Measurements from ENCODE around the gene RCSD1. TPM values are rescaled to one million over a fixed set of nuclear protein-coding genes. Genes with fewer than 3 reads are reported as not detected.

The RCSD1 gene
- total and polyA plus RNA-seq, 12 donors = 9.0 to 50.2 (median 37.4) TPM

DNA sequence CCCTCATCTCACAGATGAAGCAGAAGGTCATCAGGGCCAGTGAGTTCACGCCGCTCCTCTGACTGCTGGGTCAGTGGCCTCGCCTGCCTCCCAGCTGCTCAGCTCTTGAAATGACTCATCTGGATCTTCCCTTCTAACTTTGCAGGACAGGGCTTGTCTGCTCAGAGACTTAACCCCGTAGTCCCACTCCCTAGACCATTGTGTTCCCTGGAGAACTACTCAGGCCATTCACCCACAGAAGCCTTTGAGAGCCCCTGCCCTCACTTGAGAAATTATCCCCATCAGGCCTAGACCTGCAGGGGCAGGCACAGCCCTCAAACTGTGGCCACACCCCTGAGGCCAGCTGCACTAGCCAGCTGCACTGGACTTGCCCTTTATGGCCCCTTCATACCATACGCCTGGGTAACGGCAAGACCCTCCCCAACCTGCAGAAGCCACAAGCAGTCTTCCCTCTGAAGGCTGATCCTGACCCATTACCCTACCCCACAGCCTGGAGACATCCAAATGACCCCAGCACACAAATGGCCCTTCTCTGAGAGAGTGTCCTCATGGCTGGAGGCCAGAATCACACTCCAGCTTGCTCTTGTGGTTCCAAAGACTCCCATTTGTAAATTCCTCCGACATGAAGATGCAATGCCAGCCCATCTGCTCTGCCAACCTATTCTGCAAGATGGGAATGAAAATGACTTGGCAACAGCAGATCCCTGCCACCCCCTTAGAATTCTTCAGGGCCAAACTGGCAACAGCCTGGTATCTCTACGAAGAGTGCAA, 33.2 kb downstream of the RCSD1 start:
- Histone ChIP-seq H3K9me3 (no peaks in the 10 kb centered on the region), H3K27me3 (no peaks in the 10 kb centered on the region), H3K27ac (peak overlapping the region in 9 of 10 donors; percentile 55 to 87 (median 75)), H3K4me1 (peaks cover 21 to 99% (median 91%) of the 10 kb centered on the region in 9 donors), H3K36me3 (peaks cover 0 to 17% (median 0%) of the 10 kb centered on the region in 9 donors), H3K4me3 (peak overlapping the region in 1 of 10 donors; percentile 3)
- peak; percentile 42 to 57 for DNase-seq
- TF ChIP-seq CTCF (IDR thresholded peaks at IDR 0.05) = peak in 2 of 9 donors; percentile 18 to 26
- ATAC-seq = peak; percentile 51 to 79 (median 68)
- 35 to 42% methylated on average over 7 to 8 of the region's 8 CpGs for WGBS, 2 donors
- intact Hi-C loops (cut with DNase I) = no loop called here

DNA sequence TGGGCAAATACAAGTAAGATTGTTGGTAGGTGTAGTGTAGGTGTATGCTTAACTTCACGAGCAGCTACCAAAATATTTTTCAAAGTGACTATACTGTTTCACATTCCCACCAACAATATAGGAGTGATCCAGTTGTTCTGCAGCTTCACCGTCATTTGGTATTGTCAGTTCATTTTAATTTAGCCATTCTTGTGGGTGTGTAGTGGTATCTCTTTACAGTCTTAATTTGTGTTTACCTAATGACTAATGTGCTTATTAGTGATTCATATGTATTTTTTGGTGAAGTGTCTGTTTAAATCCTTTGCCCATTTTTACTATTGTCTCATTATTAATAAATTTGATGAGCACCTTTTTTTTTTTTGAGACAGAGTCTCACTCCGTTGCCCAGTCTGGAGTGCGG, 35.4 kb downstream of the RCSD1 start:
- Histone ChIP-seq H3K9me3 (no peaks in the 10 kb centered on the region), H3K36me3 (peaks cover 0 to 28% (median 0%) of the 10 kb centered on the region in 9 donors), H3K4me1 (peaks cover 29 to 99% (median 91%) of the 10 kb centered on the region in 9 donors), H3K27me3 (no peaks in the 10 kb centered on the region), H3K27ac (peak overlapping the region in 7 of 10 donors; percentile 64 to 87 (median 72)), H3K4me3 (no peak overlapping the region)
- DNase-seq (no peak), ATAC-seq (no peak)
- intact Hi-C loops (cut with DNase I) = loop anchor here in 2 of 10 donors (5.0 kb wide), 2 partner anchors 33 to 48 kb away; partner anchors contain the start of gene RCSD1 (in 1 of the 2)
- WGBS, 2 donors = 94 to 96% methylated on average over 4 of the region's 4 CpGs
- no peak for TF ChIP-seq CTCF (IDR thresholded peaks at IDR 0.05)

DNA sequence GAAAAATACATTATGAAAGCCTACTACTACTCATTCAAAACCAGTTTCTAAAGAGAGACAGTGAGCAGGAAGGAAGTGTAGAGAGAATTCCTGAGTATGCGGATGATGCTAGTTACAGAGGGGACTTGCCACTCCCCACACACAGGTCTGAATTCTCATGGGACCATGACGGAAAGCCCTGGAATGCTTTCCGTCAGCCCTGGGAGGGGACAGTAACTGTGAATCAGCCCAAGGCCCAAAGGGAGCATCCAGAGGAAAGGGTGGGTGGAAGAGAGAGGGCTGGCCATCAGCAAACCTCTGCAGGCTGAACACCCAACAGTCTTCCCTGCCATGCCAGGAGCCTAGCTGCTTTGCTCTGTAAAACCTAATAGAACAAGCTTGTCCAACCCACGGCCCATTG, 36.4 kb downstream of the RCSD1 start:
- H3K27me3 ChIP-seq = no peaks in the 10 kb centered on the region
- intact Hi-C loops (cut with DNase I) = loop anchor here in 2 of 10 donors (5.0 kb wide), 2 partner anchors 34 to 49 kb away; partner anchors contain the start of gene RCSD1 (in 1 of the 2)
- peak in 1 of 2 donors; percentile 67 for DNase-seq
- peaks cover 26 to 99% (median 91%) of the 10 kb centered on the region in 9 donors for H3K4me1 ChIP-seq
- no peak for TF ChIP-seq CTCF (IDR thresholded peaks at IDR 0.05)
- 43 to 46% methylated on average over 4 of the region's 4 CpGs for WGBS, 2 donors
- peak in 7 of 8 donors; percentile 48 to 75 (median 55) for ATAC-seq
- H3K27ac ChIP-seq = peak overlapping the region in 9 of 10 donors; percentile 23 to 87 (median 68)
- no peaks in the 10 kb centered on the region for H3K9me3 ChIP-seq
- no peak overlapping the region for H3K4me3 ChIP-seq
- H3K36me3 ChIP-seq = peaks cover 0 to 28% (median 0%) of the 10 kb centered on the region in 9 donors

DNA sequence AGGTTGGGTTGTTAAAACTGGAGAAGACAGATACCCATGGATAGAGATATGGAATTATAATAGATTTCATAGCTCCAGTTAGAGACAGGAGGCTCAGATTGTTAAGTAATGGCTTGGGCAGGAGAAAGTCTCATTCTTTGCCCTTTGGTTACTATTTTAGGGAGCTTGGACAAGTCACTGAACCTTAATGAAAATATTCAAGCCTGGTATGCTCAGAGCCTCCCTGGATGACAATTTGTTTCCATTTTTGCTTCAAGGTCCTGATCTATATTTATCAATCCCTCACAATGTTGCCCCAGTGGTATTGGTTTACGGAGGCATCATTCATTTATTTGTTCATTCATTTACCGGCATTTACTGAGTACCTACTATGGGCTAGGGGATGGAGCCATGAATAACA, 37.5 kb downstream of the RCSD1 start:
- ATAC-seq = no peak
- 91 to 95% methylated on average over 2 of the region's 2 CpGs for WGBS, 2 donors
- TF ChIP-seq CTCF (IDR thresholded peaks at IDR 0.05) = no peak
- Histone ChIP-seq H3K4me1 (peaks cover 17 to 95% (median 87%) of the 10 kb centered on the region in 9 donors), H3K4me3 (no peak overlapping the region), H3K36me3 (peaks cover 0 to 28% (median 0%) of the 10 kb centered on the region in 9 donors), H3K27me3 (no peaks in the 10 kb centered on the region), H3K27ac (peak overlapping the region in 7 of 10 donors; percentile 23 to 87 (median 68)), H3K9me3 (no peaks in the 10 kb centered on the region)
- no peak for DNase-seq
- intact Hi-C loops (cut with DNase I) = loop anchor here in 2 of 10 donors (5.0 kb wide), 2 partner anchors 35 to 50 kb away; partner anchors contain the start of gene RCSD1 (in 1 of the 2)
